H1 (cell line): ENCODE data around the gene TMEM86B. TPM values are rescaled to one million over a fixed set of nuclear protein-coding genes. Genes with fewer than 3 reads are reported as not detected.

Experiments
- CTCF ChIA-PET: fragments of 300-600 bp; sonication (Branson Sonifier 250); formaldehyde crosslinking; loops from one replicate; lab custom pipeline; 2021; ENCODE audit not compliant: partially characterized antibody; lab: Charles Lee
- POLR2A ChIA-PET: fragments of 300-600 bp; sonication (Branson Sonifier 250); formaldehyde crosslinking; loops from one replicate; lab custom pipeline; 2021; ENCODE audit warnings: inconsistent platforms; ENCODE audit not compliant: partially characterized antibody; lab: Charles Lee
- DNase-seq, 2 experiments: peaks; one replicate each; pipeline versions ENCODE4 v3.0.0 to v3.0.0-alpha.2; 2010 to 2022; ENCODE audit warnings: low spot score in 2 of 2, low read depth in 1 of 2, mixed read lengths in 1 of 2
- FAIRE-seq: peaks from 2 replicates; lab custom pipeline; 2011; peaks lifted over from hg19 to GRCh38; lab: Jason Lieb, UNC
- H2AFZ ChIP-seq: 2 replicates; pipeline ENCODE4 v1.8.1; 2012; ENCODE audit warnings: low read length, inconsistent platforms
- H2AK5ac ChIP-seq: 2 replicates; pipeline ENCODE4 v1.6.1; 2013; ENCODE audit warnings: low read depth, low read length
- H2BK120ac ChIP-seq: replicated peaks from 2 replicates; pipeline ENCODE3; 2013; ENCODE audit warnings: low read depth, low read length, inconsistent platforms
- H2BK12ac ChIP-seq: 2 replicates; pipeline ENCODE4 v1.6.1; 2013; ENCODE audit warnings: low read depth, low read length
- H2BK15ac ChIP-seq: 2 replicates; pipeline ENCODE4 v1.6.1; 2013; ENCODE audit warnings: low read length
- H2BK20ac ChIP-seq: 2 replicates; pipeline ENCODE4 v1.6.1; 2013; ENCODE audit warnings: low read length
- H2BK5ac ChIP-seq: 2 replicates; pipeline ENCODE4 v1.6.1; 2013; ENCODE audit warnings: low read depth, low read length
- H3K14ac ChIP-seq: 2 replicates; pipeline ENCODE4 v1.6.1; 2013; ENCODE audit warnings: inconsistent platforms; ENCODE audit not compliant: insufficient read length
- H3K18ac ChIP-seq: 2 replicates; pipeline ENCODE4 v1.6.1; 2013; ENCODE audit warnings: low read length; ENCODE audit errors: extremely low read depth
- H3K23ac ChIP-seq: 2 replicates; pipeline ENCODE4 v1.6.1; 2013; ENCODE audit warnings: inconsistent platforms; ENCODE audit not compliant: insufficient read length
- H3K23me2 ChIP-seq: 2 replicates; pipeline ENCODE4 v1.6.1; 2013; ENCODE audit warnings: low read depth, low read length
- H3K27ac ChIP-seq: 2 replicates; pipeline ENCODE4 v1.6.1; 2011; ENCODE audit warnings: low read depth, low read length, inconsistent platforms
- H3K27me3 ChIP-seq, 4 experiments: replicated peaks in 1 of 4; 1 replicate in 1 of 4; 2 replicates in 3 of 4; pipeline versions ENCODE4 v1.6.1 to v1.8.1; 2011 to 2013; ENCODE audit warnings: low read length in 3 of 4, mild to moderate bottlenecking in 3 of 4, inconsistent platforms in 2 of 4, mixed read lengths in 2 of 4, moderate library complexity in 1 of 4; ENCODE audit not compliant: control insufficient read depth in 3 of 4, insufficient read depth in 3 of 4; ENCODE audit errors: extremely low read depth in 1 of 4
- H3K36me3 ChIP-seq, 4 experiments: 2 replicates each; pipeline versions ENCODE4 v1.6.1 to v1.8.1; 2011 to 2013; ENCODE audit warnings: mild to moderate bottlenecking in 4 of 4, low read length in 3 of 4, moderate library complexity in 2 of 4, control low read depth in 1 of 4, inconsistent platforms in 1 of 4; ENCODE audit not compliant: insufficient read depth in 4 of 4, control insufficient read depth in 2 of 4
- H3K4ac ChIP-seq: replicated peaks from 2 replicates; pipeline ENCODE3; 2013; ENCODE audit warnings: low read length, low read depth, mixed read lengths, inconsistent platforms; ENCODE audit not compliant: insufficient read length
- H3K4me1 ChIP-seq, 4 experiments: replicated peaks in 1 of 4; 1 replicate in 1 of 4; 2 replicates in 3 of 4; pipeline versions ENCODE4 v1.6.1 to v1.8.1; 2011 to 2013; ENCODE audit warnings: low read length in 3 of 4, inconsistent platforms in 2 of 4, mixed read lengths in 1 of 4; ENCODE audit not compliant: insufficient read depth in 4 of 4, control insufficient read depth in 3 of 4
- H3K4me2 ChIP-seq, 2 experiments: 2 replicates each; pipeline versions ENCODE4 v1.6.1 to v1.8.1; 2011 to 2013; ENCODE audit warnings: low read depth in 2 of 2, low read length in 2 of 2, control low read depth in 1 of 2, inconsistent platforms in 1 of 2, mild to moderate bottlenecking in 1 of 2; ENCODE audit not compliant: insufficient read depth in 1 of 2
- H3K4me3 ChIP-seq, 4 experiments: fragments of 200-600, 300-600 bp in 1 of 4; sonication (generic), shearing (Covaris generic), sonication (Bioruptor Twin) in 1 of 4; 2 replicates each; pipeline versions ENCODE4 v1.5.1 to v1.8.1; 2011 to 2016; ENCODE audit warnings: low read length in 4 of 4, low read depth in 3 of 4, control low read depth in 2 of 4, inconsistent platforms in 2 of 4, mild to moderate bottlenecking in 2 of 4, mixed read lengths in 1 of 4, moderate library complexity in 1 of 4; ENCODE audit not compliant: insufficient read depth in 2 of 4; ENCODE audit errors: extremely low read depth in 1 of 4
- H3K56ac ChIP-seq: replicated peaks from 2 replicates; pipeline ENCODE3; 2013; ENCODE audit warnings: low read depth, mild to moderate bottlenecking, mixed read lengths, low read length, inconsistent platforms; ENCODE audit not compliant: insufficient read length
- H3K79me1 ChIP-seq: 2 replicates; pipeline ENCODE4 v1.6.1; 2013; ENCODE audit warnings: low read depth, low read length, control low read depth
- H3K79me2 ChIP-seq, 2 experiments: 2 replicates each; pipeline versions ENCODE4 v1.6.1 to v1.8.1; 2012 to 2013; ENCODE audit warnings: low read length in 2 of 2, mild to moderate bottlenecking in 2 of 2, inconsistent platforms in 1 of 2; ENCODE audit not compliant: insufficient read depth in 2 of 2, control insufficient read depth in 1 of 2
- H3K9ac ChIP-seq, 4 experiments: replicated peaks in 1 of 4; 1 replicate in 1 of 4; 2 replicates in 3 of 4; pipeline versions ENCODE4 v1.6.1 to v1.8.1; 2011 to 2013; ENCODE audit warnings: low read depth in 3 of 4, low read length in 3 of 4, control low read depth in 2 of 4, mild to moderate bottlenecking in 2 of 4, moderate library complexity in 2 of 4, inconsistent platforms in 1 of 4; ENCODE audit errors: extremely low read depth in 1 of 4
- H3K9me3 ChIP-seq, 2 experiments: 2 replicates each; pipeline versions ENCODE4 v1.6.1 to v1.8.1; 2012 to 2013; ENCODE audit warnings: mild to moderate bottlenecking in 2 of 2, moderate library complexity in 2 of 2, control low read depth in 1 of 2, inconsistent platforms in 1 of 2, low read depth in 1 of 2, low read length in 1 of 2, mixed read lengths in 1 of 2; ENCODE audit not compliant: insufficient read depth in 2 of 2
- H4K20me1 ChIP-seq, 2 experiments: replicated peaks in 1 of 2; 2 replicates each; pipeline versions ENCODE3 to v1.8.1; 2011 to 2013; ENCODE audit warnings: inconsistent platforms in 2 of 2, low read length in 2 of 2, mild to moderate bottlenecking in 1 of 2; ENCODE audit not compliant: insufficient read depth in 2 of 2, control insufficient read depth in 1 of 2
- H4K5ac ChIP-seq: 2 replicates; pipeline ENCODE4 v1.6.1; 2013; ENCODE audit warnings: low read length, low read depth, mixed read lengths, inconsistent platforms; ENCODE audit not compliant: insufficient read length
- H4K8ac ChIP-seq: 2 replicates; pipeline ENCODE4 v1.8.0; 2013; ENCODE audit warnings: mild to moderate bottlenecking, moderate library complexity, low read length, inconsistent platforms; ENCODE audit not compliant: insufficient read depth; ENCODE audit errors: extremely low read depth
- H4K91ac ChIP-seq: replicated peaks from 2 replicates; pipeline ENCODE3; 2013; ENCODE audit warnings: low read length, mixed read lengths, inconsistent platforms; ENCODE audit not compliant: insufficient read length
- CHD1 ChIP-seq: IDR thresholded peaks from 2 replicates; pipeline ENCODE4 v1.6.1; 2012; ENCODE audit warnings: low read depth, low read length, improper control_type of control experiment
- HDAC2 ChIP-seq, 2 experiments: fragments of 300-600 bp in 1 of 2; sonication (generic) in 1 of 2; IDR thresholded peaks; 2 replicates each; pipeline ENCODE4 v1.6.1; 2011 to 2012; ENCODE audit warnings: low read depth in 2 of 2, low read length in 2 of 2, mild to moderate bottlenecking in 2 of 2, moderate library complexity in 2 of 2, borderline replicate concordance in 1 of 2, inconsistent platforms in 1 of 2
- SAP30 ChIP-seq: fragments of 300-600 bp; sonication (generic); IDR thresholded peaks from 2 replicates; pipeline ENCODE4 v1.7.1; 2012; ENCODE audit warnings: low read length, moderate library complexity, mild to moderate bottlenecking, inconsistent platforms; ENCODE audit not compliant: insufficient read depth, insufficient replicate concordance
- SIN3A ChIP-seq, 2 experiments: IDR thresholded peaks in 1 of 2; conservative IDR thresholded peaks in 1 of 2; 2 replicates each; pipeline ENCODE4 v1.6.1; 2011 to 2012; ENCODE audit warnings: low read length in 2 of 2, improper control_type of control experiment in 1 of 2, low read depth in 1 of 2, mild to moderate bottlenecking in 1 of 2
- YY1 ChIP-seq: IDR thresholded peaks from 2 replicates; pipeline ENCODE4 v1.6.1; 2011; ENCODE audit warnings: low read depth, mild to moderate bottlenecking, low read length
- WGBS, 2 experiments: shearing (Covaris generic) in 1 of 2; methylation state at CpG; one replicate each; pipeline versions ENCODE4 v1.1.6 to v1.1.7; 2013 to 2015; ENCODE audit warnings: low lambda C conversion rate in 2 of 2, mixed read lengths in 2 of 2, inconsistent platforms in 1 of 2, low coverage in 1 of 2, missing lambda C conversion rate in 1 of 2; ENCODE audit not compliant: insufficient replicate concordance in 2 of 2, insufficient coverage in 1 of 2, insufficient read length in 1 of 2; ENCODE audit errors: extremely low coverage in 1 of 2, missing lambda C conversion rate in 1 of 2; 5-methylcytosine and 5-hydroxymethylcytosine counted together
- polyA plus RNA-seq, 7 experiments: library from polyadenylated mRNA; depleted of rRNA in 3 of 7; stranded (reverse) in 5 of 7; unstranded in 2 of 7; fragments of >200 nt in 5 of 7; fragments of 200-250 nt in 2 of 7; gene quantifications; 1 replicate in 5 of 7; 2 replicates in 1 of 7; 4 replicates in 1 of 7; pipeline versions ENCODE4 v1.2.1 to v1.2.3, GENCODE V29; 2011 to 2013; ENCODE audit warnings: missing spikeins in 2 of 7, mixed read lengths in 2 of 7
- total RNA-seq: library from RNA; stranded (reverse); fragmentation: NEBNext Ultra II Directional; extraction: Animal tissue kit (Norgen Biotek cat#: 25700); gene quantifications from 2 replicates; pipeline ENCODE4 v1.2.1, GENCODE V29; 2021

Gene TMEM86B
- total and polyA plus RNA-seq, 2 of the 8 experiments (the other 6 are each of a cell fraction or from before 2014, with no cell fraction given): 2.0 to 2.9 TPM

GRCh38 chr19:55220525-55220924 is 8.0 kb downstream of the TMEM86B start:
- Histone ChIP-seq H3K4me2 (no peak overlapping the region), H2AK5ac (no peak overlapping the region), H3K79me1 (no peaks in the 10 kb centered on the region), H2BK15ac (no peak overlapping the region), H4K8ac (no peak overlapping the region), H3K79me2 (no peaks in the 10 kb centered on the region), H2BK20ac (no peak overlapping the region), H3K4me3 (no peak overlapping the region), H3K4ac (no peak overlapping the region), H2BK12ac (no peak overlapping the region), H3K14ac (no peak overlapping the region), H2AFZ (no peak overlapping the region)
- POLR2A ChIA-PET: interaction anchor here (0.6 to 1.9 kb wide), 9 partner anchors 12 to 54 kb away, joined by 3 to 8 read pairs (median 3); partner anchors contain the start of genes PPP6R1 and SYT5
- TF ChIP-seq HDAC2 (IDR thresholded peaks at IDR 0.05; ENCODE audit: borderline replicate concordance in 1 of 2, low read depth in 2 of 2, low read length in 2 of 2) (no peak), CHD1 (no peak), YY1 (peak; percentile 79; the same call in 1 of the 2 replicates), SAP30 (peak; percentile 39), SIN3A (conservative IDR thresholded peaks at IDR 0.05 in 1 of 2, IDR thresholded peaks at IDR 0.05 in 1 of 2; ENCODE audit: low read depth in 1 of 2, low read length in 2 of 2) (peak; percentile 91 to 96)
- TF ChIP-seq, all 59 proteins: peak for 3
- Histone ChIP-seq H3K23ac (no peak overlapping the region), H3K27ac (no peak overlapping the region), H3K56ac (no peak overlapping the region), H3K36me3 (no peaks in the 10 kb centered on the region), H2BK120ac (no peak overlapping the region), H2BK5ac (no peak overlapping the region), H3K23me2 (peaks cover 5% of the 10 kb centered on the region; the same call in 1 of the 2 replicates), H4K5ac (no peak overlapping the region), H4K20me1 (peaks cover 2% of the 10 kb centered on the region in 2 experiments), H3K9ac (no peak overlapping the region), H3K9me3 (peaks cover 4 to 6% of the 10 kb centered on the region in 2 experiments; a peak in 3 of 4 replicates), H3K27me3 (no peaks in the 10 kb centered on the region), H4K91ac (no peak overlapping the region), H3K4me1 (peaks cover 0 to 6% (median 2%) of the 10 kb centered on the region in 4 experiments; a peak in 1 of 7 replicates), H3K18ac (no peak overlapping the region)
- 82% methylated on average over 9 of the region's 9 CpGs; no CpG with 5 or more reads in 1 of the 2 experiments for WGBS, 2 experiments
- CTCF ChIA-PET: interaction anchor here (0.7 to 3.2 kb wide), 8 partner anchors 12 to 198 kb away, joined by 3 to 15 read pairs (median 4); partner anchors contain the start of gene SYT5
- FAIRE-seq: no peak
- DNase-seq: peak in 1 of 2 experiments; percentile 71
